ENCODE measurements around the gene FIZ1.
A peak's percentile ranks its signal among the peaks of the same experiment; 100 is the strongest.

Gene FIZ1

DNA sequence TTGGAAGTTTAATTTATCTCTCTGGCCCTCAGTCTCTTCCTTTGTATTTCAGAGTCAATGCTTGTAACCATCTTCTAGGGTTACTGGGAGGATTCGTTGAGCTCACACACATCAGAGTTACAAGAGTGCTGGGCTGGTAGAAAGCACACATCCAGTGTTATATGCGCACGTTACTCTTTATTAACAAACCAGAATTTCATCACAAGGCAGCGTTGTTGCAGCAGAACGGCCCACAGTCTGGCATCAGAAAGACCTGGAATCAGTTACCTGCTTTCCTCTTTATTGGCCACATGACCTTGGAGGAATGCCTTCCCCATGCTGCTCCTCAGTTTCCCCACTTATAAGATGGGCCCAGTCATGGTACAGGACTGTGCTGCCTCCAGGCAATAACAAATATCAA is 10.0 kb upstream of the FIZ1 start:
- no peak overlapping the region for H3K27ac ChIP-seq (ENCODE audit: low read depth, low read length)
- no peak overlapping the region for H3K9ac ChIP-seq (ENCODE audit: low read depth, low read length)
- peaks cover 11% of the 10 kb centered on the region for H3K36me3 ChIP-seq (ENCODE audit: control insufficient read depth, insufficient read depth, low read length)
- H3K9me3 ChIP-seq (ENCODE audit: control insufficient read depth, insufficient read depth, low read length): no peaks in the 10 kb centered on the region
- H3K4me3 ChIP-seq (ENCODE audit: low read depth, low read length): no peak overlapping the region
- peaks cover 7% of the 10 kb centered on the region for H3K4me1 ChIP-seq (ENCODE audit: control insufficient read depth, insufficient read depth, low read length)
- no peaks in the 10 kb centered on the region for H3K27me3 ChIP-seq (ENCODE audit: control insufficient read depth, insufficient read depth, low read length)

DNA sequence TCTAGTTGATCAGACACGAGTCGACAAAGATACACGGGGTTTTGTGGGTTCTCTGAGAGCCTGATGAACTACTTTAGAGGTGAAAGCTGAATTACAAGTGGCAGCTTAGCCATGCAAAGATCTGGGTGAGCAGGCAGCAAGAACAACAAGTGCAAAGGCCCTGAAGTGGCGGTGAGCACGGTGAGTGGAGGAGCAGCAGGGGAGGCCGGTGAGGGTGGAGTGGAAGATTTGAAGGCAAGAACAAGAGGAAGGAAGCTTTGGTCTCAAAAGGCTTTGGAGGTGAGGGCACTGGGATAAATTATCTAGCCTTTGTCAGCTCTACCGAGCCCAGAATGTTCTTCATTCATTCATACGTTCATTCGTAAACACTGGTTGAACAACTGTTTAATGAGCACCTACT is 7.5 kb upstream of the FIZ1 start:
- Histone ChIP-seq H3K27me3 (ENCODE audit: control insufficient read depth, insufficient read depth, low read length) (no peaks in the 10 kb centered on the region), H3K4me1 (ENCODE audit: control insufficient read depth, insufficient read depth, low read length) (peaks cover 7% of the 10 kb centered on the region), H3K4me3 (ENCODE audit: low read depth, low read length) (peak overlapping the region; percentile 82), H3K9me3 (ENCODE audit: control insufficient read depth, insufficient read depth, low read length) (no peaks in the 10 kb centered on the region), H3K27ac (ENCODE audit: low read depth, low read length) (peak overlapping the region; percentile 95), H3K36me3 (ENCODE audit: control insufficient read depth, insufficient read depth, low read length) (peaks cover 11% of the 10 kb centered on the region), H3K9ac (ENCODE audit: low read depth, low read length) (no peak overlapping the region)

DNA sequence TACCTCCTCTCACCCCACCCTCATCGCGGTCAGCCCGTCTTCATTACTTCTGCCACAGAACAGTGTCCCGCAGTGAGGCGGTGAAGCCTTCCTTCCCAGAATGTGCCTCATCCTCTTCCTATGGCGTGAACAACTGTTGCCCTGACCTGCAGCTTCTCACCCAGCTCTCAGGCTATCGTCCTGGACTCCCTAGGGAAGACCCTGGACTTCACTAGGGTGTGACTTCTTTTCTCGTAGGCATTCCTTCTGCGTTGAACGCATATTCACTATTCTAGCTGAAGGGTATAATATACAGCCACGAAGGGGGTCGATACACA is 7.1 kb upstream of the FIZ1 start:
- peak overlapping the region; percentile 82 for H3K4me3 ChIP-seq (ENCODE audit: low read depth, low read length)
- H3K9me3 ChIP-seq (ENCODE audit: control insufficient read depth, insufficient read depth, low read length): no peaks in the 10 kb centered on the region
- no peak overlapping the region for H3K9ac ChIP-seq (ENCODE audit: low read depth, low read length)
- peak overlapping the region; percentile 95 for H3K27ac ChIP-seq (ENCODE audit: low read depth, low read length)
- H3K27me3 ChIP-seq (ENCODE audit: control insufficient read depth, insufficient read depth, low read length): no peaks in the 10 kb centered on the region
- peaks cover 7% of the 10 kb centered on the region for H3K4me1 ChIP-seq (ENCODE audit: control insufficient read depth, insufficient read depth, low read length)
- peaks cover 11% of the 10 kb centered on the region for H3K36me3 ChIP-seq (ENCODE audit: control insufficient read depth, insufficient read depth, low read length)

DNA sequence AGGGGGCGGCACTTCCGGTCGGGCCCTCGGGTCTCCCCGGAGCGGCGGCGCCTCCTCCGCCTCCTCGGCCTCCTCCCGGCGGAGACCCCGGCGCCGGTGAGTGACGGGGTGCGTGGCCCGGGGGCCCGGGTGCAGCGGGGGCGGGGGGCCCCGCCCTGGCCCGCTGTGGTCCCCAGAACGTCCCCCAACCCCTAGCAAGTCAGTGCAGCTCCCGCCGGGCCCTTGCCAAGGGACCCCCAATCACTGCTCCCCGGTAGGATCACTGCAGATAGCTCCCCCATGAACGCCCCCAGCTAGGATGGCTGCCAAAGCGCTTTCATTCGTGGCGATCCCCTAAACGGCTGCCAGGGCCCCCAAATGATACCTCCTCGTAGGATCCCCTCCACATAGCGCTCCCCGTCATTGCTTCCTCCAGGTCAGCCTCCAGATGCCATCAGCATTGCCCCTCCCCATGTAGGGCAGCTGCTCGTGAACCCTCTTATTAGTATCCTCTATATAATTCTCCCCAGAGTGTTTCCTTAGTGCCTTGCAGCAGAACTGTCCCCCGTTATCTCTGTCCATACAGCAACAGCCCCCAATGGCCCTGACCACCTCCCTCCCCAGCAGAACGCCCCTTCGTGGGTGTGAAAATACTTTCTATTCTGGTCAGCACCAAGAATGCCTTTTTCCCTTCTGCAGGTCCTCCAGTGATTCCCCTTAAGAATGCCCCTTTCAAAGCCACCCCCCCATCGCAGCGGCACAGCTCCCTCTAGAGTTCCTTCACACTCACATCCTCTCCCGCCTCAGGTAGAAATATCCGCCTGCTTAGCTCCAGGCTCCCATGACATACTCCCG is 6.5 kb upstream of the FIZ1 start, which contains the start of gene ZNF865:
Gene ZNF865 (plus strand): TSS at position 11 of the 834 bp plus-strand sequence. CDS start 7,972 bp downstream, outside the sequence.
- Histone ChIP-seq H3K27me3 (ENCODE audit: control insufficient read depth, insufficient read depth, low read length) (no peaks in the 10 kb centered on the region), H3K36me3 (ENCODE audit: control insufficient read depth, insufficient read depth, low read length) (peaks cover 11% of the 10 kb centered on the region)

DNA sequence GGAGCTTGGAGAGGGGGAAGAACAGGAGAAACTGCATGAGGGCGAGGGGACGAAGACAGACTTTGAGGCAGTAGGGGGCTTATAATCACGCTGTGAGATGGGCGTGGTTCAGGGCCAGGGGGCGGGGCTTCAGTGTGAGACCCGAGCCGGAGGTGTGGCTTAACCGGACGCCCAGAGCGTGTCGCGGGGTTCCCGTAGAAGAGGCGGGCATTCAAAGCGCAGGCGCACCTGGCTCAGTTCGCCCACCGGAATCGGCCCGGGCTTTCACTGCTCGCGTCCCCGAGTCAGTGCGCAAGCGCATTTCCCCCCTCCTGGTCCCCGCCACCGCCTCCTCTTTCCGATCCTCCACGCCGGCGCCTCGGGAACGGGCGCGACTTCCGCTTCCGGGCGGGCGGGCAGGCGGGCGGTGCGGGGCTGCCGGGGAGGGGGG is 5.9 kb upstream of the FIZ1 start:
- Histone ChIP-seq H3K27me3 (ENCODE audit: control insufficient read depth, insufficient read depth, low read length) (no peaks in the 10 kb centered on the region), H3K36me3 (ENCODE audit: control insufficient read depth, insufficient read depth, low read length) (peaks cover 11% of the 10 kb centered on the region), H3K9ac (ENCODE audit: low read depth, low read length) (peak overlapping the region; percentile 43; the same call in 1 of the 2 replicates), H3K9me3 (ENCODE audit: control insufficient read depth, insufficient read depth, low read length) (no peaks in the 10 kb centered on the region), H3K4me3 (ENCODE audit: low read depth, low read length) (peak overlapping the region; percentile 65), H3K27ac (ENCODE audit: low read depth, low read length) (peak overlapping the region; percentile 95), H3K4me1 (ENCODE audit: control insufficient read depth, insufficient read depth, low read length) (peaks cover 13% of the 10 kb centered on the region)

More for the DNA sequence above, 6.5 kb upstream of the FIZ1 start, which contains the start of gene ZNF865:
- Histone ChIP-seq H3K9ac (ENCODE audit: low read depth, low read length) (peak within 1 kb of the TSS; percentile 60), H3K4me1 (ENCODE audit: control insufficient read depth, insufficient read depth, low read length) (peaks cover 11% of the 10 kb centered on the region), H3K4me3 (ENCODE audit: low read depth, low read length) (peak within 1 kb of the TSS; percentile 82), H3K9me3 (ENCODE audit: control insufficient read depth, insufficient read depth, low read length) (no peaks in the 10 kb centered on the region), H3K27ac (ENCODE audit: low read depth, low read length) (peak within 1 kb of the TSS; percentile 95)

DNA sequence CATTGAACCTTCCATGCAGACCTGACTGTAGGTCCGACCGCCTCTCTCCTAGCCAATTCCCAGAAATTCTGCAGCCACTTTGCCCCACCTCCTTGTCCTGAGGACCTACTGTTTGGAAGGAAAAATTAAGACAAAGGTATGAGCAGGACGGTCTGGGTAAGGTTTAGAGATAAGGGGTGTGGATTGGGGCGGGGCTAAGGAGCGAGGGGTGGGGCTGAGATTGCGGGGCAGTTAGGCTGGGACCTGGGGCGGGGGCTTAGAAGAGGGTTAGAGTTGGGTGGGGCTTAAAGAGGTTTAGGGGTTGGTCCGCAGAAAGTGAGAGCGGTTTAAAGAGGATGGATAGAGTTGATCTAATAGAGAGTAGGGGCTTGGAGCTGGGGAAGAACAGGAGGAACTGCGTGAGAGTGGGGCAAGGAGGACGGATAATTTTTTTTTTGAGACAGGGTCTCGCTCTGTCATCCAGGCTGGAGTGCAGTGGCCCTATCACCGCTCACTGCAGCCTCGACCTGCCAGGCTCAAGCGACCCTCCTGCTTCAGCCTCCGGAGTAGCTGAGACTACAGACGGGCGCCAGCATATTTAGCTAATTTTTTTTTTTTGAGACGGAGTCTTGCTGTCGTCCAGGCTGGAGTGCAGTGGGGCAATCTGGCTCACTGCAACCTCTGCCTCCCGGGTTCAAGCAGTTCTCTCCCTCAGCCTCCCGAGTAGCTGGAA is 4.4 kb upstream of the FIZ1 start:
- peaks cover 13% of the 10 kb centered on the region for H3K4me1 ChIP-seq (ENCODE audit: control insufficient read depth, insufficient read depth, low read length)
- no peaks in the 10 kb centered on the region for H3K27me3 ChIP-seq (ENCODE audit: control insufficient read depth, insufficient read depth, low read length)
- no peaks in the 10 kb centered on the region for H3K9me3 ChIP-seq (ENCODE audit: control insufficient read depth, insufficient read depth, low read length)
- no peak overlapping the region for H3K4me3 ChIP-seq (ENCODE audit: low read depth, low read length)
- H3K36me3 ChIP-seq (ENCODE audit: control insufficient read depth, insufficient read depth, low read length): peaks cover 7% of the 10 kb centered on the region
- H3K9ac ChIP-seq (ENCODE audit: low read depth, low read length): no peak overlapping the region
- H3K27ac ChIP-seq (ENCODE audit: low read depth, low read length): peak overlapping the region; percentile 95

DNA sequence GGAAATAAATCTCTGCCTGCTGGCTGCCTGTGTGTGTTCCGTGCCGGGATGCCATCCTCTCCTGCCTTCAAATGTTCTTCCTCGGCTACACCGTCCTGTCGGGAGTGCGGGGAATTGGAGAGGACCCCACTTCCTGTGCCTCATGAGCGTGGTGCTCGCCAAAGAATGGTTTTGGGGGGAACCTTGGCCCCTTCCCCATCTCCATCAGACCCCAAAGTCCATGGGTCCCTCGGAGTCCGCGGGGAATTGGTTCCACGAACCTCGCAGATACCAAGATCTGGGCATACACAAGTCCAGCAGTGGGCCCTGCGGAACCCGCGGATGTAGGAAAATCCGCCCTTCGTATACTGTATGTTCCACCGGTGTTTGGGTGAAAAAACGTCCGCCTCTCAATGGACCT is 3.8 kb upstream of the FIZ1 start:
- H3K4me1 ChIP-seq (ENCODE audit: control insufficient read depth, insufficient read depth, low read length): peaks cover 19% of the 10 kb centered on the region
- no peak overlapping the region for H3K9ac ChIP-seq (ENCODE audit: low read depth, low read length)
- H3K27ac ChIP-seq (ENCODE audit: low read depth, low read length): no peak overlapping the region
- H3K27me3 ChIP-seq (ENCODE audit: control insufficient read depth, insufficient read depth, low read length): no peaks in the 10 kb centered on the region
- H3K4me3 ChIP-seq (ENCODE audit: low read depth, low read length): no peak overlapping the region
- H3K36me3 ChIP-seq (ENCODE audit: control insufficient read depth, insufficient read depth, low read length): peaks cover 7% of the 10 kb centered on the region
- no peaks in the 10 kb centered on the region for H3K9me3 ChIP-seq (ENCODE audit: control insufficient read depth, insufficient read depth, low read length)

DNA sequence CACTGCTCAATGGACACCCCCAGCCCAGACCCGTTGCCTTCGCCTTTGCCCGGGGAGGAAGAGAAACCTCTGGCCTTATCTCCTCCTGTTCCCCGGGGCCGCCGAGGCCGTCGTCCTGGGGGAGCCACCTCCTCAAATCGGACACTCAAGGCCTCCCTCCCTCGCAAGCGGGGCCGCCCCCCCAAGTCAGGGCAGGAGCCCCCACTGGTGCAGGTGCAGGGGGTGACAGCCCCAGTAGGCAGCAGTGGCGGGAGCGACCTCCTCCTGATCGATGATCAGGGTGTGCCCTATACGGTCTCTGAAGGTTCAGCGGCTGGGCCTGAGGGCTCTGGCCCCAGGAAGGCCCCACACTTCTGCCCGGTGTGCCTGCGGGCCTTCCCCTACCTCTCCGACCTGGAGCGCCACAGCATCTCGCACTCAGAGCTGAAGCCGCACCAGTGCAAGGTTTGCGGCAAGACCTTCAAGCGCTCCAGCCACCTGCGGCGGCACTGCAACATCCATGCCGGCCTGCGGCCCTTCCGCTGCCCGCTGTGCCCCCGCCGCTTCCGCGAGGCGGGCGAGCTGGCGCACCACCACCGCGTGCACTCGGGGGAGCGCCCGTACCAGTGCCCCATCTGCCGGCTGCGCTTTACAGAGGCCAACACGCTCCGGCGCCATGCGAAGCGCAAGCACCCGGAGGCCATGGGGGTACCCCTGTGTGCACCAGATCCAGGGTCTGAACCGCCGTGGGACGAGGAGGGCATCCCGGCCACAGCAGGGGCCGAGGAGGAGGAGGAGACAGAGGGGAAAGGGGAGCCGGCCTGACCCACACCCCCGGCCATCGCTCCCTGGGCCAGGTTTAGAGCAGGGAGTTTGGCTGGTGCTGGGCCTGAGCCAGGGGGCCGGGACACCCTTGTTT is 3.0 kb upstream of the FIZ1 start:
- peaks cover 21% of the 10 kb centered on the region for H3K4me1 ChIP-seq (ENCODE audit: control insufficient read depth, insufficient read depth, low read length)

DNA sequence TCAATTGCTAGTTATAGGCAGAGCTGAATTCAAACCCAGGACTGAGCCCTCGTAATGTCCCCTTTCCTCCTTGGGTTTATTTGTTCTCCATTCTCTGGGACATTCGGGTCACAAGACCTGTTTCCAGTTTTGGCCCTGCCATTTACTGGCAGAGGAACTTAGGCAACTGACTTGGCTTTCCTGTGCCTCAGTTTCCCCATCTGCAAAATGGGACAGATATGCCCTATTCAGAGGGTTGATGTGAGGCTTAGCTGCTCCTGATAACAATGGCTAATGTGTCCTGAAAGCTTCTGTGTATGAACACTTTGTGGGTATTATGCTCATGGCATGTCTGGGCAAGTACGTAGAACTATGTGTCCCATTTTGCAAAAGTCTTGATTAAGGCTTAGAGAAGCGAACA is 1.8 kb upstream of the FIZ1 start:
- Histone ChIP-seq H3K9ac (ENCODE audit: low read depth, low read length) (no peak overlapping the region), H3K36me3 (ENCODE audit: control insufficient read depth, insufficient read depth, low read length) (peaks cover 10% of the 10 kb centered on the region), H3K9me3 (ENCODE audit: control insufficient read depth, insufficient read depth, low read length) (no peaks in the 10 kb centered on the region), H3K27me3 (ENCODE audit: control insufficient read depth, insufficient read depth, low read length) (no peaks in the 10 kb centered on the region), H3K4me3 (ENCODE audit: low read depth, low read length) (peak overlapping the region; percentile 91), H3K27ac (ENCODE audit: low read depth, low read length) (no peak overlapping the region), H3K4me1 (ENCODE audit: control insufficient read depth, insufficient read depth, low read length) (peaks cover 13% of the 10 kb centered on the region)

More for the DNA sequence above, 3.0 kb upstream of the FIZ1 start:
- Histone ChIP-seq H3K9ac (ENCODE audit: low read depth, low read length) (no peak overlapping the region), H3K4me3 (ENCODE audit: low read depth, low read length) (no peak overlapping the region), H3K27ac (ENCODE audit: low read depth, low read length) (no peak overlapping the region), H3K36me3 (ENCODE audit: control insufficient read depth, insufficient read depth, low read length) (peaks cover 7% of the 10 kb centered on the region), H3K27me3 (ENCODE audit: control insufficient read depth, insufficient read depth, low read length) (no peaks in the 10 kb centered on the region), H3K9me3 (ENCODE audit: control insufficient read depth, insufficient read depth, low read length) (no peaks in the 10 kb centered on the region)

DNA sequence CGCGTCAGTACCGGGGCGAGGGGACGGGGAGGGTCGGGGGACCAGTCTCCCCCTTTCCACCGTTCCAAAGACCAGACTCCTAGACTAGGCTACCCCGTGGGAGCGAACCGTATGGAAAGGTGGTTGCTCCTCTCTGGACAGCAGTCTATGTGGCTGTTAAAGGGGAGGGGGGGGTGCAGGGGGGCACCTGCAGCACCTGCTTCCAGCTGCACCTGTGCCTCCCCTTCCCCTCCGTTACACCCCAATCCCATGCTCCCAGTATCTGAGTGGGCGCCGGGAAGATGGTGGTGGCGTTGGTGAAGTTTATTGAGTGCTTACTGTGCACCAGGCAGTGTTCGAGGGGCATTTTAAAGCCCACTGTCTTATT is 1.3 kb upstream of the FIZ1 start:
- Histone ChIP-seq H3K27me3 (ENCODE audit: control insufficient read depth, insufficient read depth, low read length) (no peaks in the 10 kb centered on the region), H3K36me3 (ENCODE audit: control insufficient read depth, insufficient read depth, low read length) (peaks cover 14% of the 10 kb centered on the region), H3K27ac (ENCODE audit: low read depth, low read length) (peak overlapping the region; percentile 100), H3K4me3 (ENCODE audit: low read depth, low read length) (peak overlapping the region; percentile 91), H3K9ac (ENCODE audit: low read depth, low read length) (no peak overlapping the region), H3K9me3 (ENCODE audit: control insufficient read depth, insufficient read depth, low read length) (no peaks in the 10 kb centered on the region), H3K4me1 (ENCODE audit: control insufficient read depth, insufficient read depth, low read length) (peaks cover 13% of the 10 kb centered on the region)

Measured in HUES48 (cell line).